Heart left ventricle (tissue), 16 donors: Measurements from ENCODE around the gene CDKL5. TPM values are rescaled to one million over a fixed set of nuclear protein-coding genes. Genes with fewer than 3 reads are reported as not detected.

Experiments
- ATAC-seq, 4 donors: fragments of 200-7000 bp; cut with Tn5 transposase; one replicate each; pipeline ENCODE4 v1.9.1; 2020 to 2022; ENCODE audit warnings: moderate library complexity in 4 of 4, mild to moderate bottlenecking in 3 of 4, moderate number of reproducible peaks in 1 of 4
- DNase-seq, 5 donors: peaks; one replicate each; pipeline ENCODE4 v3.0.0-alpha.2; 2020
- H3K27ac ChIP-seq, 12 donors: fragments of 200-600 bp; sonication (generic) in 4 of 12; one replicate each; pipeline versions ENCODE4 v1.5.0 to v1.8.0; 2016 to 2022; ENCODE audit warnings: mild to moderate bottlenecking in 2 of 12
- H3K27me3 ChIP-seq, 9 donors: fragments of 200-600 bp; sonication (generic) in 2 of 9; one replicate each; pipeline versions ENCODE4 v1.5.1 to v1.8.0; 2016 to 2022; ENCODE audit warnings: mild to moderate bottlenecking in 3 of 9
- H3K36me3 ChIP-seq, 9 donors: fragments of 200-600 bp; sonication (generic) in 2 of 9; one replicate each; pipeline versions ENCODE4 v1.5.0 to v1.8.0; 2018 to 2022; ENCODE audit warnings: mild to moderate bottlenecking in 2 of 9
- H3K4me1 ChIP-seq, 12 donors: fragments of 200-600 bp; sonication (generic) in 4 of 12; one replicate each; pipeline versions ENCODE4 v1.5.0 to v1.8.0; 2016 to 2022; ENCODE audit warnings: mild to moderate bottlenecking in 3 of 12
- H3K4me3 ChIP-seq, 12 donors: fragments of 200-600 bp; sonication (generic) in 4 of 12; one replicate each; pipeline versions ENCODE4 v1.5.0 to v1.8.0; 2017 to 2022; ENCODE audit warnings: mild to moderate bottlenecking in 9 of 12, moderate library complexity in 4 of 12
- H3K9me3 ChIP-seq, 12 donors: fragments of 200-600 bp; sonication (generic) in 4 of 12; one replicate each; pipeline versions ENCODE4 v1.5.0 to v1.8.0; 2016 to 2022; ENCODE audit warnings: mild to moderate bottlenecking in 1 of 12
- CTCF ChIP-seq, 12 donors: fragments of 200-600 bp; sonication (generic) in 4 of 12; IDR thresholded peaks; one replicate each; pipeline versions ENCODE4 v1.5.0 to v1.8.0; 2018 to 2022; ENCODE audit warnings: antibody characterized with exemption in 12 of 12, mild to moderate bottlenecking in 5 of 12
- POLR2A ChIP-seq, 2 donors: fragments of 450-650 bp; IDR thresholded peaks; one replicate each; pipeline ENCODE4 v1.6.1; 2017; ENCODE audit warnings: antibody characterized with exemption in 2 of 2, mild to moderate bottlenecking in 2 of 2, moderate library complexity in 2 of 2
- WGBS, 4 donors: extraction: QIAGEN DNeasy Blood & Tissue Kit in 2 of 4; methylation state at CpG; one replicate each; pipeline versions ENCODE4 v1.1.5 to v1.1.7; 2013 to 2018; 5-methylcytosine and 5-hydroxymethylcytosine counted together
- intact Hi-C, 10 donors: fragments of 100-400 bp; cut with DNase I; formaldehyde crosslinking; loops; one replicate each; pipeline versions ENCODE4 v1.11.1 to v1.14.2; 2022
- polyA plus RNA-seq, 2 donors: library from polyadenylated mRNA; stranded (reverse); fragments of 200-250 nt; gene quantifications; one replicate each; pipeline ENCODE4 v1.2.3, GENCODE V29; 2013
- total RNA-seq, 9 donors: library from RNA; depleted of rRNA in 2 of 9; stranded (reverse); fragments of >200 nt in 2 of 9; fragmentation: NEBNext Ultra II Directional in 3 of 9; extraction: Animal tissue kit (Norgen Biotek cat#: 25700) in 3 of 9; gene quantifications; one replicate each; pipeline versions ENCODE4 v1.1.0 to v1.2.4, GENCODE V29; 2016 to 2023
- donor health status: ischemic (EF 13 %, LVEDD 7.1; RV severe dilation, severe dysfunction).
- donor health status: healthy with polysubstance abuse.
- donor health status: DM: no; HTN: yes; CAD: no.
- donor health status: DM: no; HTN: no; CAD: no.
- donor health status: ischemic (EF 25% LVEDD 6.9; RV normal size, moderate dysfunction).
- donor health status: ischemic (EF 25% LVEDD 5.7; RV mildly dilated, moderate dysfunction).
- donor health status: healthy.
- donor health status: DM: yes; HTN: yes; CAD: no.
- donor health status: ischemic (EF 35%, LVEDD 5.7; RV mildly dilated, moderate dysfunction).
- donor health status: nonischemic (EF 11% LVEDD 7.7; RV severe dilation, severe dysfunction).
- donor health status: DM: yes; HTN: yes; CAD: no.
- donor health status: PGD.
- donor health status: ischemic (EF 29% LVEDD 5.4; RV normal size, mild dysfunction).
- donor health status: nonischemic (EF 23%, LVEDD 6.1; RV moderate dilation, normal function).

Gene CDKL5
- total and polyA plus RNA-seq, 11 donors: 3.0 to 12.5 (median 9.3) TPM

- ATAC-seq: no peak
- no peak for TF ChIP-seq POLR2A (IDR thresholded peaks at IDR 0.05)
- TF ChIP-seq CTCF (IDR thresholded peaks at IDR 0.05): no peak
Measured at GRCh38 chrX:18471296-18471695, 45.9 kb downstream of the CDKL5 start.

DNA sequence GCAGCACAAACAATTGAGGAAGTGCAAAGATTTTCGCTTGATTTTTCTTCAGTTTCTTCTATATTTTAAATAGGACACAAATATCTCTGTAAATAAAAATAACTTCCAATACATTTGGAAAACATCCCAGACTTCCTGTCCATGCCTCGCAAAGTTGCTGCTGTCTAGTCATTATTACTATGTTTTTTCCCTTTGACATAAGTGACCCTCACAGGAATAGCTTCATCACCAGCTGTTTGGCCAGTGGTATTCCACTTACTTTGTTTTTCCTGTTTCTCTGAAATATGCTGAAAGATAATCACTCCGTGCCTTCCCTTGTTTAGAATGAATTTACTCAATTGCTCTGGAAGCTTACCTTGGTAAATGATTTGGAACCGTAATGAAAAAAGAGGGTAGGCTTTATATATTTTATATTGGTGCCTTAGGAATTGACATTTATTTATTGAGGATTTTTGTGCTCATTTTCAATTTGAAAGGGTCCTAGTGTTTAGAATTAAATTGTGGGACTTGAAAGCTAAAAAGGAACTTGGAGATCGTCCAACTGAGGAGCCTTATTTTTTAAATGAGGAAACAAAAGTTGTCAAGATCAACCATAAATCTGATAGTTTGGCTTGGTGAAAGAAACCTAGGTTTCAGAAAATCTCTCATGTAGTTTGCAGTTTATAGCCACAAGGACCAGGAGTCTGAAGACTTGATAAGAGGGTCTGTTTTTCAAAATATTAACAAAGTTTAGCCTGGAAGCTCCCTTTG, 65.6 kb downstream of the CDKL5 start:
- intact Hi-C loops: no loop called here
- H3K4me1 ChIP-seq: peaks cover 0 to 13% (median 0%) of the 10 kb centered on the region in 12 donors
- no peak for ATAC-seq
- TF ChIP-seq CTCF (IDR thresholded peaks at IDR 0.05): no peak
- no peak for TF ChIP-seq POLR2A (IDR thresholded peaks at IDR 0.05)
- H3K9me3 ChIP-seq: no peaks in the 10 kb centered on the region
- no peak overlapping the region for H3K4me3 ChIP-seq
- DNase-seq: no peak
- no peak overlapping the region for H3K27ac ChIP-seq
- H3K27me3 ChIP-seq: no peaks in the 10 kb centered on the region
- H3K36me3 ChIP-seq: no peaks in the 10 kb centered on the region
- 28 to 52% (median 44%) methylated on average over 5 of the region's 5 CpGs for WGBS, 4 donors

More at GRCh38 chrX:18471296-18471695, 45.9 kb downstream of the CDKL5 start:
- 79 to 95% (median 87%) methylated on average over 2 of the region's 2 CpGs for WGBS, 4 donors
- no peak overlapping the region for H3K4me3 ChIP-seq
- no peaks in the 10 kb centered on the region for H3K27me3 ChIP-seq
- DNase-seq: no peak
- no peak overlapping the region for H3K27ac ChIP-seq
- no peaks in the 10 kb centered on the region for H3K4me1 ChIP-seq
- intact Hi-C loops: no loop called here
- no peaks in the 10 kb centered on the region for H3K9me3 ChIP-seq
- H3K36me3 ChIP-seq: no peaks in the 10 kb centered on the region

DNA sequence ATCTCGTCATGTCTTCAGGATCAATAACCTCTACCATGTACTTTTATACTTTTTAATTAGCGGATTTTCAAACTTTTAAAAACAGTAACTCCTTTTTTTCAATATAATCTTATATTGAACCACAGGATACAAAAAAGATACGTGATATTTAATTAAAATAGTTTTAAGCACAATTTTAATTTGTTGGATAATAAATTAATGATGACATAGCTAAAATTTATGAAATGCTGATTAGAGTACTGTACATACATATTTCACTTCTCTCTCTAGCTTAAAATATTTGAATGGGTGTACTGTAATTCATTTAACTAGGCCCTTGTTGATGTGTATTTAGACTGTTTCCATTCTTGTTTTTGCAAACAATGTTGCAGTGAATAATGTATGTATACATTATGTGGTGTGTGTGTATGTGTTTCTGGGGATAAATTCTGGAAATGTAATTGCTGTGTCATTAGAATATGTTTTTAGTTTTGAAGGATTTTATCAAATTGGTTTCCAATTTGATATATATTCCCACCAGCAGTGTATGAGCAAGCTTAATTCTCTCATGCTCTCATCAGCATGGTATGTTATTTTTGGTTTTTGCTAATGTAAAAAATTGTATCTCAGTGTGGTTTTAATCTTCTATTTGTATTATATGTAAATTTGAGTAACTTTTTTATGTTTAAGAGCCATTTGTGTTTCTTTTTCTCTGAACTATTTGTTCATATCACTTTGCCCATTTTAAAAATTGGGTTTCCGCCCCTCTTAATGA, 66.4 kb downstream of the CDKL5 start:
- DNase-seq: no peak
- ATAC-seq: no peak
- no peaks in the 10 kb centered on the region for H3K9me3 ChIP-seq
- WGBS, 4 donors: 80 to 98% (median 91%) methylated on average over 4 of the region's 4 CpGs
- TF ChIP-seq POLR2A (IDR thresholded peaks at IDR 0.05) (no peak), CTCF (IDR thresholded peaks at IDR 0.05) (no peak)
- no peaks in the 10 kb centered on the region for H3K27me3 ChIP-seq
- H3K36me3 ChIP-seq: no peaks in the 10 kb centered on the region
- H3K27ac ChIP-seq: no peak overlapping the region
- no peak overlapping the region for H3K4me3 ChIP-seq
- peaks cover 0 to 13% (median 0%) of the 10 kb centered on the region in 12 donors for H3K4me1 ChIP-seq
- intact Hi-C loops: no loop called here

DNA sequence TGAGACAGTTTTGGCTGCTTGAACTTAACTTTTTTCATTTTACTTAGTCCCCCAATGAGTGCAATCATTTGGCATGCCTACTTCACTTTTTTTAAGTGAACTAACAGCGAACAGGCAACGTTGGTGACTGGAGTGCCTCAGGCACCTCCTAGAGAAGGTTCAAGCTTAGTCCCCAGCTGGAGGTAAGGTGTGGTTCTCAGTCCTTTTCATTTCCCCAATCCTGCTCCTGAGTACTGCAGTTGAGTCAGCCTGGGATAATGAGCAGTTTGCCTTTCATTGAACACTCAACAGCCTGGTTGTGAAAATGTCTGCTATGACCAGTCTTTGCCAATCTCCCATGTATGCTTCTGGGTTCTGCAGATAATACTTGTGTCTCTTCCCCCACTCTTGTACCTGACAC, 109.5 kb downstream of the CDKL5 start:
- H3K4me3 ChIP-seq: no peak overlapping the region
- no peak for DNase-seq
- WGBS, 4 donors: 77 to 91% (median 86%) methylated on average over 2 of the region's 2 CpGs
- no peak for TF ChIP-seq CTCF (IDR thresholded peaks at IDR 0.05)
- TF ChIP-seq POLR2A (IDR thresholded peaks at IDR 0.05): no peak
- no peak overlapping the region for H3K27ac ChIP-seq
- intact Hi-C loops: no loop called here
- no peaks in the 10 kb centered on the region for H3K36me3 ChIP-seq
- peaks cover 0 to 3% (median 0%) of the 10 kb centered on the region in 12 donors for H3K9me3 ChIP-seq
- H3K27me3 ChIP-seq: no peaks in the 10 kb centered on the region
- no peak for ATAC-seq
- peaks cover 0 to 6% (median 0%) of the 10 kb centered on the region in 12 donors for H3K4me1 ChIP-seq
